NOMO-1 treated with dmso at 0.1 percent for 144 hours (cell line): ENCODE measurements around the gene EFEMP1.
A peak's percentile ranks its signal among the peaks of the same experiment; 100 is the strongest.

Source experiments
- DNase-seq: peaks from one replicate; lab custom pipeline; 2025; ENCODE audit not compliant: unreplicated experiment; lab: John Stamatoyannopoulos, UW

Gene EFEMP1, protein sequence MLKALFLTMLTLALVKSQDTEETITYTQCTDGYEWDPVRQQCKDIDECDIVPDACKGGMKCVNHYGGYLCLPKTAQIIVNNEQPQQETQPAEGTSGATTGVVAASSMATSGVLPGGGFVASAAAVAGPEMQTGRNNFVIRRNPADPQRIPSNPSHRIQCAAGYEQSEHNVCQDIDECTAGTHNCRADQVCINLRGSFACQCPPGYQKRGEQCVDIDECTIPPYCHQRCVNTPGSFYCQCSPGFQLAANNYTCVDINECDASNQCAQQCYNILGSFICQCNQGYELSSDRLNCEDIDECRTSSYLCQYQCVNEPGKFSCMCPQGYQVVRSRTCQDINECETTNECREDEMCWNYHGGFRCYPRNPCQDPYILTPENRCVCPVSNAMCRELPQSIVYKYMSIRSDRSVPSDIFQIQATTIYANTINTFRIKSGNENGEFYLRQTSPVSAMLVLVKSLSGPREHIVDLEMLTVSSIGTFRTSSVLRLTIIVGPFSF

DNA sequence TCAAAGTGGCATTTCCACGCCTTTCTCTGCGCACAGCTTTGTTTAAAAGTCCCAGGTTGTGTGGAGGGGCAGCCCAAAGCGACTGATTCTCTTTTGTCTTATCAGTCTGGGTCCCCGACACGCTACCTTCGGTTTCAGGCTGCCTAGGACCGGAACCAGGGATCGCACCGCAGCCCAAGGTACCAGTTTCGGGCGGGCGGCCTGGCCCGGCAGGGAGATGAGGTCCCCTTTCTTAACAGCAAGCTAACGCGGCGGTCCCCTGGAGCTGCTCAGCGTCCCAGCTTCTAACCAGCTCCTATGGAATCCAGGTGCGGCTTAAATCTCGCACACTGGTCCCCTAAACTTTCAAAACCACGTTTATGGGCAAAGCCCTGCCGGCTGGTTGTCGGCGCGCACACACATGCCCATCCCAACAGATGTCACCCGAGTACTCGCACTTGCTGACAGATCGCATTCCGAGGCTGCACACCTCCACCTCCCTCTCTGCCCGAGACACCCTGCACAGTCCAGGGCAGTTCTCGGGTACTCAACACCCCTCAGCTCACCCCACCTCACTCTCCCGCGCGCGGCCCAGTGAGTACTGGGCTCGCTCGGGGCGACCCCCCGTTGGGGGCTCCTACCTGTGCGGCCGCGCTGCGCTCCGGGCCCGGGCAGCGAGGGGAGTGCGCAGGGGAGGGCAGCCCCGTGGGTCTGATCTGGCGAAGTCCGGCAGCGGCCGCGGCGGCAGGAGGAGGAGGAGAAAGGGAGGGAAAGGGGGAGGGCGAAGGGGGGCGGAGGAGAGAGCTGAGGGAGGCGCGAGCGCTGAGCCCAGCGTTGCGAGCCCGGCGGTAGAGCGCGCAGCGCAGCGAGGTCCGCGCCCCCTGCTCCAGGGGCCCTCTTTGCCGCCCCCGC lies at the start of gene EFEMP1:
Gene EFEMP1 (minus strand): TSS at position 692 of the 891 bp plus-strand sequence. CDS start 1,342 bp downstream, outside the sequence.
- DNase-seq: peak; percentile 13

DNA sequence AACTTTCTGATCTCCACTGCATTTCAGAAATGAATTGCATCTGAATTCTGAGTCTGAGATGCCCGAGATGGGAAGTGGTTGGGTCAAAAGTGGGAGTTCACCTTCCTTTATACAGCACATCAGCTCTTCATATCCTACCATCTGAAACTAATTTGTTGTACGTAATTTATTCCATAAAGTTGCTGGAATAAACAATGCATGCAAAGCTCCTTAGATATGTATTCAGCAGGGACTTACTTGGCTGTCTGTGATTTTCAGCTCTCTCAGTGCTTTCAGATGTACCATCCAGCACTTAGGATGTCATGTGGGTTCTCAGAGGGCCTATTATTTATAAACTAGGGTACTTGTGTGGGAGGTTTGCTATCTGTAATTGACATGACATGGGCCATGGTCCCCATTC lies 46.9 kb upstream of the EFEMP1 start:
- DNase-seq: no peak

DNA sequence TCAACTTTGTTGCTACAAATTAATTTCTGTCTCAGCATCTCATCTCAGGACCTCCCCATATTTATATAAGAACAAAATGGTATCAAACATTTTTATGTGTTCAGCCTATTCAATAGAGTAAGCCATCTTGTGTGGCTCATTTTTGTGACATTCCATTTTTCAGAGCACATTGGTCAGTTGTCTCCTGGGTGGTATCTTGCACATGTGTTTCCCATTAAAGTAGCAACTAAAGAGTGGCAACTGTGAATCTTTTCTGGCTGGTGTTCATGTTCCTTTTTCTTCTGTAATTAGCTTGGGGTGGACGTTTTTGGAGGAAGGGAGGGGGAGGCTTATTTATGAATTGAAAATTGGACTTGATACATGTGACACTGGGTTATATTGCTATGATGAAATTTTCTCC lies 45.4 kb upstream of the EFEMP1 start:
- peak; percentile 29 for DNase-seq

DNA sequence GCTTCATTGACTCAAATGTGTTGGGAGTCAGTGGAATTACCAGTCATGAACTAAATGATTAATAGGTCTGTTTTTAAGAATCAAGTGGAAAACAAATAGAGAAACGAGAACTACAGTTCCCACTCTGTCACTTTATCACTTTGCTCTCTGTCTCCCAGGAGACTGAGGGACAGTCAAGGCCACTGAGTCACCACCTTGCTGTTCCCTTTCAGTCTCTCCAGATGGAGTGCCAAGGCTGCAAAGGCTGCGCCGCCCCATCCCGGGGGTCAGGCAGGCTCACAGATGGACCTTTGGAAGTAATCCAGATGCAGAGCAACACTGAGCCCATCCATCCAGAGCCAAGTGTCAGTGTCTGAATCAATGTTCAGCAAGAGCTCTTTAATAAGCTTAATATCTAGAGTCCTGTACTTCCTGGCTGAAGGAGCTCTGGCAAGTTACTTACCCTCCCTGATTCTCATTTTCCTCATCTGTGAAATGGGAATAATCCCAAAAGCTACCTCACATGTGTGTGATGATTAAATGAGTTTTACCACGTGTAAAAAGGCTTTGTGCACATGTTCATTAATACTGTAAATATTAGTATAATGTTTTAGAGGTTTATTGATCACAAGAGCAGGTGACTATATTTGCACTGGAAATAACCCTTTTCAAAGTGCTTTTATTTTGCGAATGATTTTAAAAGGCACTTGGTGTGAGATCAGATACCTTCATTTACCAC lies 43.0 kb upstream of the EFEMP1 start:
- DNase-seq: no peak

DNA sequence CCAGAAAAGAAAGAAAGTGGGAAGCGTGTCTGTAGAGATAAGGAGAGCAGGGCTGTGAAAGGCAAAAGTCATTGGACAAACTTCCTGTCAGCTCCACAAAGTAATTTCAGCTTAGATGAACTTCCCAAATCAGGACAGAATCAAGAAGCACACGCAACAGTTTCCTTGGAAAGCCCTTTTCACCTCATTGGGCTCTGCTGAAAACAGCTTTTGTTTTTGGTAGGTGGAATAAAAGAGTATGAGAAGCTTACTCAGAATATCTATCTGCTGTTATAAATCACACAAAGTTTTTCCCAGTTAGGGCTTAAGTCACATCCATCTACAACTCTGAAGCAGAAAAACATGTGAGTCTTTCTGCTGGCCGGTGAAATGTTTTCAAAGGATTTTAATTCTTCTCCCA lies 42.4 kb upstream of the EFEMP1 start:
- DNase-seq: no peak

DNA sequence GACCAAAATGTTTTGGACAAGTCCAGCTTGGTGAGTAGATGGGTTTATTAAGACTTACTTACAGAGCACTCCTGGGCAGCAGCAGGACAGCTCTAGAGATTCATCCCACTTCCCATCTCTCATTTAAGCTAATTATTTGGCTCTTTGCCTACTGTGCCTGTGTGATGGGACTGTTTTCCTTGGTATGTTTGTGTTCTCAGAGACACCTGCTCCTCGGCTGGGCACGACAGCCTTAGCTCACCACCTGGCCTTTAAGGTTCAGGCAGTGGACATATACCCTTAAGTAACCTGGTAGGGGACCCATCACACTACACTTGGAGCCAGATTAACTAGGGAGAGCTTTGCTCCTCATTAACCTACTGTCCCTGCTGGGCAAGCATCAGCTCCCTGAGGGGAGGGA lies 41.7 kb upstream of the EFEMP1 start:
- DNase-seq: no peak

DNA sequence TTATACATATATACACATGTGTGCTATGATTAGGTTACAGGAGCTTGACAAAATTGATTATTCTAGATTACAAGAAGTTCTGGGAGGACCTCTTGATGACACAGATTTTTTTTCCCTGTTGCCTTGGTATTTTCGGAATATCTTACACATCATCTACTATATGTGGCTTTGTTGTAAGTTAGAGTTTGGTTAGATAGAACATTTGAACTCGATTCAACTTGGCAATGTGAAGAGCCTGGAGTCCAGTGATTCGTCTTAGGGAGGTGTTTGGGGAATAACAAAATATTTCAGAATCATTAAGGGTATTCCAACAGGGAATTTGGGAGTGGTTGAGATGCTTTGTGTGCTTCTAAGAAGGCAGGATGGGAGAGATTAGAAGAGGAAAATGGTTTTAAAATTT lies 39.3 kb upstream of the EFEMP1 start:
- no peak for DNase-seq

DNA sequence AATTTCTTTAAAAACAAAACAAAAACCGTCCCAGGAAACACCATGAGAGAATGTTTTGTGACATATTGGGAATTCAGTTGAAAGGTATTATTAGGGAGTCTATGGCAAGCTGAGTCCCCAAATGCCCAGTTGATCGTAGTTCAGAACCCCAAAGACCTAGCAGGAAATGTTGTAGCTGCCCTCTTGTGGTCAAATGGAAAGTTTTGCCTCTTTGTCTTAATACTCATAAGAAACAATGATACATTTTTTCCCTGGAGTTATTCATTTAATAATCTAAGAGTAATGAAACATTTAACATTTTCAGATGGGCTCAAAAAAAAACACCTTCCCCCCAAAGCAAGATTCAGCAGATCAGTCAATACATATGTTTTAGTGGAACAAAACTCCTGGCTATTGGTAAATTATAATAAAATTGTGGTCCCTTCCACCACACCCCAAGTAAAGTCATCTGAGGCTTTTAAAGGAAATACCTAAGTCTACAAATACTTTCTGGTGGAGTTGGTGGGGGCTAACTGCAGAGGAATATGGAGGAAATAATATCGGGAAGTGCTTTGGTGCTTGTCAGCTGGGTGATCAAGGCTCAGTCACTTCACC lies 37.8 kb upstream of the EFEMP1 start:
- DNase-seq: no peak

DNA sequence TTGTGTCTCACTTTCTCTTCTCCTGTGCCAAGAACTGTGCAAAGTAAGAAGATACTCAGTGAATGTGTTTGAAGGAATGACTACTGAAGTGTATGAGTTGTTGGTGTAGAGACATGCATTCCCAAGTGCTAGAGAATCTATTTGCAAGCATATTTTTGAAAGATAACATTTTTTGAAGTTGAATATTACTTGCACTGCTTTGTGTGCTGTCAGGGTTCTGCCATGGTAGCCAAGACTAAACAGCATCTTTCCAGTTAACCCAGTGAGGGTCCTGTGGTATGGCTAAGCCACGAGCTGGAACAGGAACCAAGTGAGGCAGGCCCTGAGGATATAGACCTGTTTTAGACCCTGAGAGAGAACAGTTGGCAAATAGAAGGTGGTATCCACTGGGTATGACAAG lies 35.2 kb upstream of the EFEMP1 start:
- DNase-seq: no peak

DNA sequence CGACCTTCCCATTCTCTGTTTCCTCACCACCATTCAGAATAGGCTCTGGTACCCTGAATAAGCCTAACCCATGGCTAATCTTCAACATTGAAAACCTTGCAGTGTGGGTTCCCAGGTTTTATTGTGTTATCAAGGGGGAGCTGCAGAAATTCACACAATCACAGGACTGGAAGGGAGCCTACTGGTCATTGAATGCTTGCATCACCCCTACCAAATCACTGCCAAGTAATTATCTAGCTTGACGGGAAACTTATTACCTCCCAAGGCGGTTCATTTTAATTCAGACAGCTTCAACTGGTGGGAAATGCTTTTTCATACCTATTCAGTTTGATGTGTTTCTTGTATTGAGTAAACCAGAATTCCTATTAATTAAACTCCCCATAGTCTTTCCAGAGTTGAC lies 33.6 kb upstream of the EFEMP1 start:
- no peak for DNase-seq

DNA sequence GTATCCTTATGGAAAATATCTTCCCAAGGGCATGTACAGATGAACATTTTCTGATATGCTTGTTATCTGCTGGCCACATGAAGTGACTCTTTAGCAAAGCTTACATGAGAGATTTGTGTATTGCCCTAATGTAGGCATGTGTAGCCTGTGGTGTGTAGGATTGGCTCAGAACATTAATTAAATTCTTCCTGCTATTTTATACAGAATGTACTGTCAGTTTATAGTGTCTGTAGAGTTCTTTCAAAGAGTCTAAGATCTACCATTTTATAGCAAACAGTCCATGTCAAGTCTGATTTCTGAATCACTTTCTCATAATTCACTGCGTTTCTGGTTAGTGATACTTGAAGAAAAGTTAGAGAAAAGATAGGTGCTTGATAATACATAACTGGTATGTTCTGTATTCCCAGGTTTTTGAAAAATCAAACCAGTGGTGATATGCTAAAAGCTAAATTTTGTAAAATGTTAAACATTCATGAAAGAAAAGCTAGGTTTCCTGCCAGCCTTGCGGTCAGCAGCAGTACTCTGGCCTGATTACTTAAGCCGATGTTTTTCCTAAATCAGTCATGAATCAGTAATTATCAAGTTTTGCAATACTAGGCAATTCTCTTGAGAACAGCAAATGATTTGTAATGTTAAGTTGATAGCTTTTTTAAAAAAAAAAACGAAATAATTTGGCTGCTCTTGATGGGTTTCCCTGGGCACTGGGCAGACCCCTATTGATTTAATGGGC lies 30.9 kb upstream of the EFEMP1 start:
- peak; percentile 26 for DNase-seq

DNA sequence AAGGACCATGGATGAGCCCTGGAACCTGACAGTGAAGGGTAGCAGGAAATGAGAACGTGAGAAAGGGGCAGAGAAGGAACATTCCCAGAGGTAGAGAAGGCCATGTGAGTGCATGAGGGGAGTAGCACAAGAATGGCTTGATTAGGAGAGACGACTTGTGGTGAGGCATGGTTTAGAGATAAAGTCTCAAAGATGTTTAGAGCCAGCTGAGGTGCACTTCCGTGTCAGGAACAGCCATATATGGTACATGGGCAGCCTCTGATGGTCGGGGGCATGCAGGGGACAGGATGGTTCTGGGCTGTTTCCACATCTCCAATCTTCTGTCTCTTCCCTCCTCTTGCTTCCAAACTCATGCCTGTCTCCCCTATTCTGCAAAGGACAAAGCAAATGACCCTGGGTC lies 28.8 kb upstream of the EFEMP1 start:
- no peak for DNase-seq

DNA sequence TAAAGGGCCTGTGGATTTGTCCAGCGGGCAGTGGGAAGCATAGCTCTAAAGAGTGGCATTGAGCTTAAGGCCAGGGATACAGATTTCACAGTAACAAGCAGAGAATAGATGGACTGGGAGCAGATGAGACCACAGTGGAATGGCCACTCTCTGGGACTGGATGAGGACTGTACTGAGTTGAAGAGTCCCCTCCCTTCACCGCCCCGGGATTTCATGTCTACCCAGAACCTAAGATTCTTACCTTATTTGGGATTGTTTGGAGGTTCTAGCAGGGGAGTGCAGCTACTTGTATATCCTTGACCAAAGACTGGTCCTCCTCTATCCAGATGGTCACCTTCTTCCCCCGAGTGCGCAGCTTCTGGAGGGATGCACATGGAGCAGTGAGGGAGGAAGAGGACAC lies 28.0 kb upstream of the EFEMP1 start:
- DNase-seq: no peak

DNA sequence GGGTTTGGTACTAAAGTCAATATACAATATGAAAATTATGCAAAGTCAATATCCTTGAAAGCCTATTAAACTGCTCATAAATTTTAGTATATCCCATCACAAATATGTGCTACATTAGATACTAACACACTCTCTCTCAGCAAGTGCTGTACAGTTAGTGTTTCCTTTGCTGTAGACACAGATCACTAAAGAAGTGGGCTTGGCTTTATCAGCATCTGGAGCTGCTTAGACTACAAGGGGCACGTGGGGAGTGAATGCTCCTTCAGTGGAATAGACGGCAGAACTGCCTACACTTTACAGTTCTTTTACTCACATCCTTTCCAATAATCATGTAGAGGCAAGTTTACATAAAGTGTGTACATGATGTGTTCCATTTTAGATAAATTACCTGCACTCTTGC lies 26.0 kb upstream of the EFEMP1 start:
- DNase-seq: no peak

DNA sequence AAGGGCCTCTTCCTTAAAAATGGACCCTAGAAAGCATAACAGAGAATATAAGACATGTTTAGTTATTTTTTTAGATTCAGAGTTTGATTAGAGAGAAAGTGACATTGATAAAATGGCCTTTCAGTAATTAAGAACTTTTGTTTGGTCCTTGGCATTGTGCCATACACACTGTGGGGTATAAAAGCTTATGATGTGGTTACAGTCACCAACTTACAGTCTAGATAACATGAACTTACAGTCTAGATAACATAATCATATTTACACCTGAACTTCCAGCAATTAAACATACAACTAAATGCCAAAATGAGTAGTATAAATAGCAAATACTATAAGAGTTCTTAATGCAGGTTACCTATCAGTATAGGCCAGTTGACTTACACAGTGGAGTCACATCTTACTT lies 25.6 kb upstream of the EFEMP1 start:
- no peak for DNase-seq

DNA sequence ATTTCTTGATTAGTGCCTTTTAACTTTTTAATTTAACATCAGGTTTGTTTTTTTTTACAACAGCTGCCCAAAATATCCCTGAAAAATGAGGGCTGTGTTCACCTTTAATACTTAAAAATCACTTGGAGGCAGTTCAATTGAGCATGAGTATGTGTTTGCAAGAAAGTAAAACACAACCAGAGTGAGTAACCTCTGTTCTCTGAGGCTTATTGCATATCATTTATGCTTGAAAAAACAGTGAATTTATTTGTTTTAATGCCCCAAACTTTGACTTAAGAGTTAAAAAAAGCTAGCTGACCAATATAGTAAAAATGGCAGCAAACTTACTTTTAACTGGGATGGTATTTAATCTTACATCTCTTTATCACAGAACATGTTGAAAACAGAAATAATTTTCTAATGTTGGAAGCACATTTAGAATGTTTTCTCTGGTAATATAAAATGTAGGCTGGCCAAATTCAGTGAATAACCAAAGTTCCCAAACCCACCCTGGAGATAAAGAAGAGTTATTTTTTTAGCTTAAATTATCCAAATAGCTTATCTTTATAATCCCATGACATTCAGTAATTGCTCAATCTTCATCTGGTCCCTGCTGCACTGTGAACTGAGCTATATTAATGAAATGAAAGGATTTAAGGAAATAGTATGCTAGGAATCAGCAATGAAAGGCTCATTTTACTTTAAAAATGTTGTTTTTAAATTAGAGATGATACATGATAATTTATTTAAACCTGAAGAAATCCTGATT lies 24.8 kb upstream of the EFEMP1 start:
- no peak for DNase-seq

DNA sequence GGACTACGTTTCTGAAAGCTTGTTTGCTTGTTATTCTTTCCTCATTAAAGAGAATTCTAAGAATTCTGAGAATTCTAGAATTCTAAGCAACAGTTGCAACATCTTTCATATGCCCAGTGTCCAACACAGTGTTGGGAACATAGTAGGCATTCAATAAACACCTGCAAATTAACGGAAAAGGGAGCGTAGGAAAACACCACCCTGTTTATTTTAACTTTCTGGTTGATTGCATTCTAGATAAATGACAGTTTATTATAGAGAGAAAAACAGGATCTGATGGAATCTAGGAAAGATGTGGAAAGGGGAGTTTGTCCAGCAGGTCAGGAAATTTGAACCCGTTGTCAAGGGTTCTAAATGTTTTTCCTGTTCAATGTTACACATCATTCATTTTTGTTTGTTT lies 24.2 kb upstream of the EFEMP1 start:
- DNase-seq: no peak

DNA sequence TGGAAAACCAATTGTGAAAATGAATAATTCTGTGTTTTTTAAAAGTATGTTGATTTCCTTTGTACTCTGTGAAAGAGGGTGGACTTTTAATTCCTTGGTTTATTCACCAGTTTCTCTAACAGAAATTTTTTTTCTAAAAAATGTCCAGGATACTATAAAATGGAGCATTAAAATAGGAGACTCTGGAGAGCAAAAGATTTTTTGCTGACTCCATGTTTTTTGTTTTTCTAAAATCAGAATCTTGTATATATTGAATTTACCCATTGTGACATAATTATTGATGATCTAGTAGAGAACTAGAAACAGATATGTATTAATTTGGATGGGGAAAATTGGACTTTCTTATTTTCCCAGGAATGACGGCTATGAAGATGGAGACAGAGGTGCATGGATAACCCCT lies 23.2 kb upstream of the EFEMP1 start:
- no peak for DNase-seq

DNA sequence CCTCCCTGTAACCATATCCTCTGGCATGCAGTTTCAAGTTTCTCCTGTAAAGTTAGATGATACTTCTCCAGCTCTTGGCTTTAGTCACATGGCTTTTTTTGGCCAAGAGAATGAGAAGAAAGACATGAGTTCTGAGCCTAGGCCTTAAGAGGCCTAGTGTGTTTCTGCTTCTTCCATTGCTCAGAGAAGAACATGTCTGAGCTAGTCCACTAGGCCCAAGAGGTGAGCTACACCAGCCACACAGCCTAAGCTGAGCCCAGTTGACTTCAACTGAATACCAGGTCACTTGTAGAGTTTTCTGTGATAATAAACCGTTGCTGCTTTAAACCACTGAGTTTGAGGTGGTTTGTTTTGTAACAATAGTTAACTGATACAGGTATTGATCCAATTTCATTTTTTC lies 19.9 kb upstream of the EFEMP1 start:
- no peak for DNase-seq

DNA sequence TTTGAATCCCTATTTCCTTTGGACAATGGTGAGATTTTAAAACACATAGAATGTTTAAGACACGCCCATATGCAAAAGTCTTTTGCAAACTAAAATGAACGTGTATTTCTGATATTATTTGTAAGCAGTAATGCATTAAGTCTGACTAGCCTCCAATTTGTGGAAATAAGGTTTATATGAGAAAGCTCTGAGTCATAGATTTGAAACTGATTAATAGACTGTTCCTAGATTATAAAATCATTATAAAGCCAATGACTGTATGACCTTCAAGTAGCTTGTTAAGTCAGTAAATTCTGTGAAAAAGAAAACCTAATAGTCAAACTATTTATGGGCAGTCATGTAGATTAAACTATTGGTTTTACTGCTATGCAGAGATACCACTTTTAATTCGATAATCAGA lies 12.8 kb upstream of the EFEMP1 start:
- no peak for DNase-seq
